Activated CD8-positive, alpha-beta memory T cell treated with anti-CD3 and anti-CD28 coated beads, Interleukin-2, amount 10 ng/mL, durations not matched to agents 7 days and 5 days (primary cell): ENCODE measurements around the gene FANCD2OS. TPM values are rescaled to one million over a fixed set of nuclear protein-coding genes. Genes with fewer than 3 reads are reported as not detected.
A peak's percentile ranks its signal among the peaks of the same experiment; 100 is the strongest.
"Not testable (repeated sequence)": the region's sequence is repeated elsewhere in the genome, so short reads cannot be mapped to it uniquely, and the experiment has no call there.

Source experiments
- ATAC-seq: fragments of 150-1000 bp; cut with Tn5 transposase; one replicate; pipeline ENCODE4 v1.10.0; 2021; ENCODE audit warnings: moderate library complexity
- CTCF ChIA-PET: fragments of 350-600 bp; sonication (Branson Sonifier 250); formaldehyde crosslinking; loops from one replicate; lab custom pipeline; 2021; ENCODE audit warnings: antibody characterized with exemption; lab: Charles Lee
- DNase-seq: peaks from one replicate; pipeline ENCODE4 v3.0.0-alpha.2; 2020
- H3K27ac Mint-ChIP-seq: one replicate; pipeline ENCODE4 v1.8.0; 2021; ENCODE audit warnings: mild to moderate bottlenecking, mixed read lengths
- H3K27me3 Mint-ChIP-seq: one replicate; pipeline ENCODE4 v1.8.0; 2021; ENCODE audit warnings: mixed read lengths
- H3K36me3 Mint-ChIP-seq: one replicate; pipeline ENCODE4 v1.8.0; 2021; ENCODE audit warnings: mild to moderate bottlenecking, mixed read lengths
- H3K4me1 Mint-ChIP-seq: one replicate; pipeline ENCODE4 v1.8.0; 2021; ENCODE audit warnings: mixed read lengths
- H3K4me3 Mint-ChIP-seq: one replicate; pipeline ENCODE4 v1.8.0; 2021; ENCODE audit warnings: mild to moderate bottlenecking, moderate library complexity, mixed read lengths
- H3K9me3 Mint-ChIP-seq: one replicate; pipeline ENCODE4 v1.8.0; 2022; ENCODE audit warnings: low read depth, mixed read lengths
- total RNA-seq, 2 experiments: library from RNA; stranded (reverse); gene quantifications; one replicate each; pipeline ENCODE4 v1.2.3, GENCODE V29; 2021

The FANCD2OS gene
- total RNA-seq, 2 experiments from 2014 or later: not detected

- H3K4me1 Mint-ChIP-seq: no peaks in the 10 kb centered on the region
- peaks cover 53% of the 10 kb centered on the region for H3K36me3 Mint-ChIP-seq
- CTCF ChIA-PET: no interaction called here
Measured at GRCh38 chr3:10085738-10086137, 22.3 kb downstream of the FANCD2OS start.

GRCh38 chr3:10081871-10082270, 26.2 kb downstream of the FANCD2OS start:
- CTCF ChIA-PET: no interaction called here
- ATAC-seq: no peak
- peaks cover 50% of the 10 kb centered on the region for H3K36me3 Mint-ChIP-seq
- H3K27me3 Mint-ChIP-seq: no peaks in the 10 kb centered on the region
- no peaks in the 10 kb centered on the region for H3K9me3 Mint-ChIP-seq
- DNase-seq: no peak
- H3K27ac Mint-ChIP-seq: peak overlapping the region; percentile 10
- H3K4me1 Mint-ChIP-seq: no peaks in the 10 kb centered on the region
- no peak overlapping the region for H3K4me3 Mint-ChIP-seq

More at GRCh38 chr3:10085738-10086137, 22.3 kb downstream of the FANCD2OS start:
- DNase-seq (no peak), ATAC-seq (no peak)
- Mint-ChIP-seq H3K9me3 (no peaks in the 10 kb centered on the region), H3K4me3 (no peak overlapping the region), H3K27me3 (no peaks in the 10 kb centered on the region), H3K27ac (no peak overlapping the region)

DNA sequence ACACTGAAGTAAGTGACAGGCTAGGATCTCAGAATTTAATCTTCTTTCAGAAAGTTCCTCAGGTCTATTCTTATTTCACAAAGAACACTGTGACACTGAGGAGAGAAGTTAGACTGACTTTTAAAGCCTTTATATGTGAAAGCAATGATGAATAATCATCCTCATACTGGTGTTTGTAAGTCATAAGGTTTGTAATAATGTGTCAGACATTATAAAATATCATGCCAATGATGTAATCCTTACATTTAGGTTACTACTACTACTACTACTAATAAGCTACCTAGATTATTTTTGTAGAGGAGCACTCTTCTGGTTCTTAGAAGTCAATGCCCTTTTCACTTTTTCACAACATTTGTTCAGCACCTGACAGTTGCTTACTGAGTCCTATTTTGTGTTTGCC, 33.4 kb downstream of the FANCD2OS start:
- Mint-ChIP-seq H3K9me3 (no peaks in the 10 kb centered on the region), H3K4me1 (no peaks in the 10 kb centered on the region), H3K27me3 (no peaks in the 10 kb centered on the region), H3K4me3 (no peak overlapping the region), H3K36me3 (peaks cover 37% of the 10 kb centered on the region), H3K27ac (no peak overlapping the region)
- ATAC-seq: no peak
- CTCF ChIA-PET: no interaction called here
- no peak for DNase-seq

- DNase-seq, CTCF ChIA-PET, H3K4me3 Mint-ChIP-seq, H3K27ac Mint-ChIP-seq, H3K9me3 Mint-ChIP-seq, H3K27me3 Mint-ChIP-seq, H3K4me1 Mint-ChIP-seq, ATAC-seq: not testable (repeated sequence)
- H3K36me3 Mint-ChIP-seq: peaks cover 51% of the 10 kb centered on the region
Measured at GRCh38 chr3:10070077-10070476, 38.0 kb downstream of the FANCD2OS start.

GRCh38 chr3:10055097-10055496, 53.0 kb downstream of the FANCD2OS start:
- no peak overlapping the region for H3K27ac Mint-ChIP-seq
- H3K4me3 Mint-ChIP-seq: no peak overlapping the region
- no peaks in the 10 kb centered on the region for H3K27me3 Mint-ChIP-seq
- ATAC-seq (no peak), DNase-seq (no peak)
- H3K4me1 Mint-ChIP-seq: no peaks in the 10 kb centered on the region
- CTCF ChIA-PET: no interaction called here
- H3K36me3 Mint-ChIP-seq: peaks cover 45% of the 10 kb centered on the region
- H3K9me3 Mint-ChIP-seq: no peaks in the 10 kb centered on the region

Other genes with a start within 250 kb of the FANCD2OS start
- gene CIDEC, start 228.0 kb downstream of the FANCD2OS start, total RNA-seq: not detected
- gene JAGN1, start 217.6 kb downstream of the FANCD2OS start, total RNA-seq: 10 to 100 TPM; 27.9 to 44.0 TPM
- gene IL17RE, start 205.4 kb downstream of the FANCD2OS start, total RNA-seq: 1 to 10 TPM in 1 of 2 experiments, under 1 TPM in 1; 0.68 to 1.9 TPM
- under 1 TPM; 0.30 to 0.41 TPM for gene IL17RC, start 191.2 kb downstream of the FANCD2OS start, total RNA-seq
- gene CRELD1, start 174.4 kb downstream of the FANCD2OS start, total RNA-seq: 10 to 100 TPM; 17.4 to 18.9 TPM
- gene PRRT3, start 155.8 kb downstream of the FANCD2OS start, total RNA-seq: 1 to 10 TPM; 3.5 to 6.4 TPM
- 10 to 100 TPM; 52.5 to 63.8 TPM for gene EMC3, start 121.4 kb downstream of the FANCD2OS start, total RNA-seq
- 100 to 1,000 TPM in 1 of 2 experiments, 10 to 100 TPM in 1; 75.1 to 109 TPM for gene FANCD2, start 81.8 kb downstream of the FANCD2OS start, total RNA-seq
- 100 to 1,000 TPM in 1 of 2 experiments, 10 to 100 TPM in 1; 86.9 to 106 TPM for gene BRK1, start 7.4 kb upstream of the FANCD2OS start, total RNA-seq
- 10 to 100 TPM; 68.2 to 75.7 TPM for gene VHL, start 33.5 kb upstream of the FANCD2OS start, total RNA-seq
- gene IRAK2, start 56.7 kb upstream of the FANCD2OS start, total RNA-seq: 1 to 10 TPM; 3.0 to 9.1 TPM
- 10 to 100 TPM; 60.2 to 67.1 TPM for gene TATDN2, start 140.2 kb upstream of the FANCD2OS start, total RNA-seq
- gene GHRL, start 184.7 kb upstream of the FANCD2OS start, total RNA-seq: under 1 TPM in 1 of 2 experiments, not detected in 1; 0.77 TPM
- 100 to 1,000 TPM in 1 of 2 experiments, 10 to 100 TPM in 1; 87.2 to 101 TPM for gene SEC13, start 212.9 kb upstream of the FANCD2OS start, total RNA-seq